Psoas muscle (tissue), 8 donors: ENCODE data around the gene CFAP57. TPM values are rescaled to one million over a fixed set of nuclear protein-coding genes. Genes with fewer than 3 reads are reported as not detected.
A peak's percentile ranks its signal among the peaks of the same experiment; 100 is the strongest.

Experiments
- ATAC-seq, 4 donors: fragments of 200-7000 bp; cut with Tn5 transposase; one replicate each; pipeline ENCODE4 v1.9.1; 2020; ENCODE audit warnings: moderate library complexity in 3 of 4, mild to moderate bottlenecking in 2 of 4
- DNase-seq, 2 donors: peaks; one replicate each; pipeline ENCODE4 v3.0.0-alpha.2; 2020
- H3K27ac ChIP-seq: fragments of 200-600 bp; one replicate; pipeline ENCODE4 v1.8.0; 2022
- H3K27me3 ChIP-seq, 3 donors: fragments of 200-600 bp in 1 of 3; one replicate each; pipeline versions ENCODE4 v1.6.1 to v1.8.0; 2013 to 2022; ENCODE audit warnings: low read length in 2 of 3, mild to moderate bottlenecking in 2 of 3, moderate library complexity in 1 of 3; ENCODE audit not compliant: insufficient read depth in 3 of 3
- H3K36me3 ChIP-seq, 2 donors: fragments of 200-600 bp in 1 of 2; one replicate each; pipeline versions ENCODE4 v1.6.1 to v1.8.0; 2013 to 2022; ENCODE audit warnings: low read depth in 1 of 2, mild to moderate bottlenecking in 1 of 2, moderate library complexity in 1 of 2; ENCODE audit not compliant: insufficient read depth in 1 of 2
- H3K4me1 ChIP-seq: fragments of 200-600 bp; one replicate; pipeline ENCODE4 v1.8.0; 2022
- H3K4me3 ChIP-seq: fragments of 200-600 bp; one replicate; pipeline ENCODE4 v1.8.0; 2022; ENCODE audit warnings: mild to moderate bottlenecking
- H3K9me3 ChIP-seq: fragments of 200-600 bp; one replicate; pipeline ENCODE4 v1.8.0; 2022
- CTCF ChIP-seq: fragments of 200-600 bp; IDR thresholded peaks from one replicate; pipeline ENCODE4 v1.8.0; 2022; ENCODE audit warnings: antibody characterized with exemption
- WGBS, 3 donors: extraction: QIAGEN DNeasy Blood & Tissue Kit; methylation state at CpG; one replicate each; pipeline versions ENCODE4 v1.1.6 to v1.1.7; 2013; 5-methylcytosine and 5-hydroxymethylcytosine counted together
- intact Hi-C, 2 donors: fragments of 100-400 bp; cut with DNase I; formaldehyde crosslinking; loops; one replicate each; pipeline versions ENCODE4 v1.11.0 to v1.14.2; 2022
- polyA plus RNA-seq, 3 donors: library from polyadenylated mRNA; stranded (reverse); fragments of 200-250 nt; gene quantifications; one replicate each; pipeline ENCODE4 v1.2.3, GENCODE V29; 2013
- total RNA-seq, 4 donors: library from RNA; stranded (reverse); fragmentation: NEBNext Ultra II Directional in 2 of 4; extraction: Animal tissue kit (Norgen Biotek cat#: 25700) in 2 of 4; gene quantifications; one replicate each; pipeline versions ENCODE4 v1.2.1 to v1.2.4, GENCODE V29; 2021 to 2023
- donor health status: healthy with polysubstance abuse.
- donor health status: DM: no; HTN: no; CAD: no; lungs with moderate emphysema.
- donor health status: Bipolar disorder and iron deficiency.
- donor health status: healthy.
- donor health status: DM: yes; HTN: yes; CAD: no.
- donor health status: DM: no; HTN: no; CAD: no.
- donor health status: DM: no; HTN: no; CAD: no.
- donor health status: DM: yes; HTN: yes; CAD: no.

CFAP57 gene
- total and polyA plus RNA-seq, 7 donors = 0.04 to 0.26 (median 0.11) TPM; not detected in 3

DNA sequence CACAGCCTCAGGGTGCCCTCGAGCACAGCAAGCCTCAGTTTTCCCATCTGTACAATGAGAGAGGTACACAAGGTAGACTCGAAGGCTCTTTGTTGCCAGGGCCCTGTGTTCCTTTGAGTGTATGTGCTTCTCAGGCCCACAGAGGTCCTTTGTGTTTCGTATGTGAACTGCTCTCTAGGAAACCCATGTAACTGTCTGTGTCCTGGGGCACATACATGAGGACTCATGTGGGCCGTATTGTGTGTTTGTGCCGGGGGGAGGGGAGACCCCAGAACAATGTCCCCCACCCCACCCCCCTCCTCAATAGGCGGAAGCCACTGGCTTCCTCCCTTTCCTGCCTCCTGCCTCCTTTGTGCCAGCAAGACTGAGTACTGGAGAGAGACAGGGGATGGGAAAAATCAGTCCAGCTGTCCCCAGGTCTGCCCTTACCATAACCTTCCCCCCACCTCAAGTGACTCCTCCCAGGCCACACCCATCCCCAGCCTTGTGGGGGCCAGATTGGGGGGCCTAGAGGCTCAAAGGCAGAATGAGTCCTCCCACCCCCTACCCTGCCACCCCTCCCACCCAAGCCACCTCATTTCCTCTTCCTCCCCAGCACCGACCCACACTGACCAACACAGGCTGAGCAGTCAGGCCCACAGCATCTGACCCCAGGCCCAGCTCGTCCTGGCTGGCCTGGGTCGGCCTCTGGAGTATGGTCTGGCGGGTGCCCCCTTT is 128.4 kb downstream of the CFAP57 start, which contains the start of gene TIE1:
Gene TIE1 (plus strand): TSS at position 605 of the 717 bp plus-strand sequence. CDS start 90 bp downstream, at position 695.
- intact Hi-C loops = loop anchor here in 1 of 2 donors (5.0 kb wide), 1 partner anchor 63 kb away; no protein-coding TSS in a partner anchor
- ATAC-seq (peak; percentile 21 to 62 (median 52)), DNase-seq (peak in 1 of 2 donors; percentile 31)
- no peaks in the 10 kb centered on the region for H3K27me3 ChIP-seq
- H3K4me3 ChIP-seq = peak within 1 kb of the TSS; percentile 54
- H3K27ac ChIP-seq = peak within 1 kb of the TSS; percentile 53
- TF ChIP-seq CTCF = no peak
- H3K4me1 ChIP-seq = peaks cover 12% of the 10 kb centered on the region
- H3K9me3 ChIP-seq = no peaks in the 10 kb centered on the region
- 66 to 78% (median 75%) methylated on average over 10 of the region's 10 CpGs for WGBS, 3 donors
- no peaks in the 10 kb centered on the region for H3K36me3 ChIP-seq

DNA sequence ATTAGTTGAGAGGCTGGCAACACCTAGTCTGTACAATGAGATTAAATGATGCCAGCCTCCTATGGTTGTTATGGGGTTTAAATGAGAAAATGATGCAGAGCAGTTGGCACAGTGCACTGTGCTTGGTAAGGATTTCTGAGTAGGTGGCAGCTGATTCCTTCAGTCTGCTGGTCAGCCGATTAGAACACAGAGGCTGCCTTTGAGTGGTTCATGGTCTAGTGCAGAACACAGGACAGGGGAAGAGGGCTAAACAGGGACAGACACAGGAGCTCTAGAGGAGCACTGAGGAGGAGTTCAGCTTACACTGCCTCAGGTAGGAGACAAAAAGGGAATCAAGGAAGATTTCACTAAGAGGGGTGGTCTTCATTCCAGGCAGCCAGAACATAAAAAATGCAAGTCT is 130.1 kb downstream of the CFAP57 start:
- Histone ChIP-seq H3K27me3 (no peaks in the 10 kb centered on the region), H3K36me3 (no peaks in the 10 kb centered on the region), H3K4me3 (peak overlapping the region; percentile 54), H3K27ac (no peak overlapping the region), H3K9me3 (no peaks in the 10 kb centered on the region), H3K4me1 (peaks cover 6% of the 10 kb centered on the region)
- no peak for DNase-seq
- 65 to 67% (median 67%) methylated on average over 1 of the region's 1 CpG for WGBS, 3 donors
- TF ChIP-seq CTCF = no peak
- no peak for ATAC-seq
- intact Hi-C loops = loop anchor here in 1 of 2 donors (5.0 kb wide), 1 partner anchor 65 kb away; no protein-coding TSS in a partner anchor

- intact Hi-C loops = loop anchor here in 1 of 2 donors (5.0 kb wide), 1 partner anchor 66 kb away; no protein-coding TSS in a partner anchor
- Histone ChIP-seq H3K4me1 (peaks cover 6% of the 10 kb centered on the region), H3K9me3 (no peaks in the 10 kb centered on the region), H3K36me3 (no peaks in the 10 kb centered on the region), H3K4me3 (peak overlapping the region; percentile 54), H3K27me3 (no peaks in the 10 kb centered on the region), H3K27ac (no peak overlapping the region)
- 63 to 65% (median 64%) methylated on average over 7 of the region's 7 CpGs for WGBS, 3 donors
- DNase-seq (no peak), ATAC-seq (no peak)
- no peak for TF ChIP-seq CTCF
Observed at GRCh38 chr1:43302721-43303470, 130.8 kb downstream of the CFAP57 start.

DNA sequence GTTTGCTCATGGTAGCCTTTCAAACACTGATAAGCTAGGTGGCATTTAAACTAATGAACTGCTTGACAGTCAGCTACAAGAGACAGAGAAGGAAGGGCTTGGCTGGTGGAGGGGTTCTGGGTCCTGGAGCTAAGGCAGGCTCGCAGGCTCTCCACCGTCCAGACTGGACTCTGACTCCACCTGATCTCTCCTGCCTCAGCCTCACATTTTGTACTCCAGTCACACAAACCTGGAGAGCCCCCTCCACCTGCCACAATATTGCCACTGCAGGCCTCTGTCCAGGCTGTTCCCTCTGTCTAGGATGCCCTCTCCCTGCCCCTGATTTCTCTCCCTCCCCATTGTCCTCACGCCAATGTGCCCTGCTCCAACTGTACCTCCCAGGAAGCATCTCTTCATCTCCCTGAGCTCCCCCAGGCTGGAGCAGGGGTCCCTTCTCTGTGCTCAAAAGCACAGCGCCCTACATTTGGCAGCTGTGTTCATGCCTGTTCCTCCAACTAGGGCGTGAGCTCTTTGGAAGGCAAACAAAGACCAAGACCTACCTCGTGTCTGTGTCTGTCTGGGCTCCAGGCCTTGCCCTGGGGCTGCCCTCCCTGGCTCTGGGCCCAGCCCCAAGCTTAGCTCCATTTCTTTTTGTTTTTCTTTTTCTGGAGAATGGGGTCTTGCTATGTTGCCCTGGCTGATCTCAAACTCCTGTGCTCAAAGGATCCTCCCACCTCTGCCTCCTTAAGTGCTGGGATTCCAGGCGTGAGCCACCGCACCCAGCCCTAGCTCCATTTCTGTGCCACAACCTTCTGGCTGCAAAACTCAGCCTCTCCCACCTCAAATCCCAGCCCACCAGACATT is 131.6 kb downstream of the CFAP57 start:
- H3K4me1 ChIP-seq = peaks cover 6% of the 10 kb centered on the region
- no peaks in the 10 kb centered on the region for H3K36me3 ChIP-seq
- H3K4me3 ChIP-seq = peak overlapping the region; percentile 42
- H3K9me3 ChIP-seq = no peaks in the 10 kb centered on the region
- WGBS, 3 donors = 59 to 65% (median 60%) methylated on average over 8 of the region's 8 CpGs
- TF ChIP-seq CTCF = no peak
- DNase-seq (no peak), ATAC-seq (no peak)
- H3K27ac ChIP-seq = no peak overlapping the region
- H3K27me3 ChIP-seq = no peaks in the 10 kb centered on the region
- intact Hi-C loops = loop anchor here in 1 of 2 donors (5.0 kb wide), 1 partner anchor 66 kb away; no protein-coding TSS in a partner anchor

Other genes with a start within 250 kb of the CFAP57 start
- gene SLC2A1, start 213.5 kb upstream of the CFAP57 start, total RNA-seq = 1 to 10 TPM; 1.1 to 3.8 (median 2.0) TPM
- 1 to 10 TPM; 1.2 to 3.3 (median 2.5) TPM for gene SLC2A1, start 213.5 kb upstream of the CFAP57 start, polyA plus RNA-seq
- 10 to 100 TPM; 20.1 to 46.2 (median 44.5) TPM for gene EBNA1BP2, start within 50 bp of the CFAP57 start, total RNA-seq
- gene EBNA1BP2, start within 50 bp of the CFAP57 start, polyA plus RNA-seq = 100 to 1,000 TPM in 2 of 3 donors, 10 to 100 TPM in 1; 74.2 to 153 (median 141) TPM
- gene TMEM125, start 97.7 kb downstream of the CFAP57 start, total RNA-seq = not detected
- gene TMEM125, start 97.7 kb downstream of the CFAP57 start, polyA plus RNA-seq = not detected
- gene C1orf210, start 113.3 kb downstream of the CFAP57 start, total RNA-seq = not detected
- gene C1orf210, start 113.3 kb downstream of the CFAP57 start, polyA plus RNA-seq = under 1 TPM in 1 of 3 donors, not detected in 2; 0.12 TPM
- gene TIE1, start 128.7 kb downstream of the CFAP57 start, total RNA-seq = 10 to 100 TPM in 2 of 4 donors, 1 to 10 TPM in 2; 8.2 to 29.7 (median 14.7) TPM
- 10 to 100 TPM in 2 of 3 donors, 1 to 10 TPM in 1; 9.2 to 19.7 (median 10.9) TPM for gene TIE1, start 128.7 kb downstream of the CFAP57 start, polyA plus RNA-seq
- under 1 TPM in 1 of 4 donors, not detected in 3; 0.11 TPM for gene MPL, start 165.5 kb downstream of the CFAP57 start, total RNA-seq
- gene MPL, start 165.5 kb downstream of the CFAP57 start, polyA plus RNA-seq = under 1 TPM in 1 of 3 donors, not detected in 2; 0.01 TPM
- gene CDC20, start 186.7 kb downstream of the CFAP57 start, total RNA-seq = under 1 TPM in 2 of 4 donors, not detected in 2; 0.25 to 0.36 TPM
- 1 to 10 TPM; 1.1 to 1.9 (median 1.6) TPM for gene CDC20, start 186.7 kb downstream of the CFAP57 start, polyA plus RNA-seq
- 10 to 100 TPM; 15.9 to 19.2 (median 17.6) TPM for gene ELOVL1, start 195.7 kb downstream of the CFAP57 start, total RNA-seq
- 10 to 100 TPM; 28.1 to 68.1 (median 39.2) TPM for gene ELOVL1, start 195.7 kb downstream of the CFAP57 start, polyA plus RNA-seq
- 10 to 100 TPM; 15.4 to 18.2 (median 17.2) TPM for gene MED8, start 217.5 kb downstream of the CFAP57 start, total RNA-seq
- 10 to 100 TPM; 22.3 to 44.5 (median 27.4) TPM for gene MED8, start 217.5 kb downstream of the CFAP57 start, polyA plus RNA-seq
- gene SZT2, start 217.6 kb downstream of the CFAP57 start, total RNA-seq = 10 to 100 TPM; 14.2 to 24.7 (median 19.9) TPM
- gene SZT2, start 217.6 kb downstream of the CFAP57 start, polyA plus RNA-seq = 10 to 100 TPM in 2 of 3 donors, 1 to 10 TPM in 1; 5.9 to 17.9 (median 10.3) TPM